ENCODE data around the gene SEZ6.

SEZ6 gene

GRCh38 chr17:29005936-29006511 is at the start of gene SEZ6:
TSS of gene SEZ6 (minus strand) at chr17:29006033. CDS start at chr17:29005869, 164 bp downstream.
- DNase-seq: peak; percentile 30

GRCh38 chr17:29054835-29055234 is 49.0 kb upstream of the SEZ6 start:
- no peak for DNase-seq

GRCh38 chr17:29051731-29052130 is 45.9 kb upstream of the SEZ6 start:
- DNase-seq: no peak

GRCh38 chr17:29051194-29051593 is 45.4 kb upstream of the SEZ6 start:
- no peak for DNase-seq

GRCh38 chr17:29050176-29050575 is 44.3 kb upstream of the SEZ6 start:
- DNase-seq: no peak

GRCh38 chr17:29049541-29050145 is 43.8 kb upstream of the SEZ6 start:
- DNase-seq: no peak

GRCh38 chr17:29048440-29049368 is 42.9 kb upstream of the SEZ6 start:
- DNase-seq: no peak

GRCh38 chr17:29046473-29046839 is 40.6 kb upstream of the SEZ6 start:
- DNase-seq: no peak

GRCh38 chr17:29045734-29046472 is 40.1 kb upstream of the SEZ6 start:
- no peak for DNase-seq

- no peak for DNase-seq
These were observed 39.2 kb upstream of the SEZ6 start for GRCh38 chr17:29045026-29045425.

- DNase-seq: no peak
These were observed 37.8 kb upstream of the SEZ6 start for GRCh38 chr17:29043539-29044145.

GRCh38 chr17:29042679-29043538 is 37.1 kb upstream of the SEZ6 start, which contains the start of gene PIPOX:
TSS of gene PIPOX (plus strand) at chr17:29043141. CDS start at chr17:29043226, 85 bp downstream.
- DNase-seq: no peak

- no peak for DNase-seq
These were observed 36.3 kb upstream of the SEZ6 start for GRCh38 chr17:29042026-29042678.

GRCh38 chr17:29041571-29041970 is 35.7 kb upstream of the SEZ6 start:
- DNase-seq: no peak

GRCh38 chr17:29041091-29041490 is 35.3 kb upstream of the SEZ6 start:
- DNase-seq: no peak

- DNase-seq: no peak
These were observed 34.1 kb upstream of the SEZ6 start for GRCh38 chr17:29039764-29040598.

GRCh38 chr17:29038085-29038795 is 32.4 kb upstream of the SEZ6 start:
- DNase-seq: no peak

GRCh38 chr17:29037739-29038084 is 31.9 kb upstream of the SEZ6 start:
- DNase-seq: no peak

- DNase-seq: no peak
These were observed 30.8 kb upstream of the SEZ6 start for GRCh38 chr17:29036584-29036983.

- no peak for DNase-seq
These were observed 28.7 kb upstream of the SEZ6 start for GRCh38 chr17:29034510-29034909.

Data from activated effector memory CD4-positive, alpha-beta T cell treated with Interleukin-2 at 50 U/mL for 16 hours (primary cell).